Pancreas (tissue), 10 donors: ENCODE measurements around the gene IRAG1. TPM values are rescaled to one million over a fixed set of nuclear protein-coding genes. Genes with fewer than 3 reads are reported as not detected.

ENCODE experiments used
- ATAC-seq, 4 donors: fragments of 200-7000 bp; cut with Tn5 transposase; one replicate each; pipeline versions ENCODE4 v1.8.0 to v1.9.1; 2020; ENCODE audit warnings: mild to moderate bottlenecking in 4 of 4, moderate library complexity in 4 of 4
- DNase-seq, 6 donors: peaks; one replicate each; pipeline ENCODE4 v3.0.0-alpha.2; 2020
- FAIRE-seq: peaks from 2 replicates; lab custom pipeline; 2012; peaks lifted over from hg19 to GRCh38; lab: Jason Lieb, UNC
- H3K27ac ChIP-seq, 4 donors: fragments of 200-600 bp; sonication (generic); 1 replicate in 3 of 4; 2 replicates in 1 of 4; pipeline versions ENCODE4 v1.5.0 to v1.8.0; 2020
- H3K27me3 ChIP-seq, 4 donors: fragments of 200-600 bp; one replicate each; pipeline ENCODE4 v1.8.0; 2021
- H3K36me3 ChIP-seq, 3 donors: fragments of 200-600 bp; sonication (generic) in 1 of 3; one replicate each; pipeline versions ENCODE4 v1.5.0 to v1.8.0; 2020 to 2021
- H3K4me1 ChIP-seq, 3 donors: fragments of 200-600 bp; one replicate each; pipeline ENCODE4 v1.8.0; 2021
- H3K4me3 ChIP-seq, 4 donors: fragments of 200-600 bp; sonication (generic) in 2 of 4; one replicate each; pipeline versions ENCODE4 v1.5.0 to v1.8.0; 2020 to 2021
- H3K9me3 ChIP-seq, 4 donors: fragments of 200-600 bp; one replicate each; pipeline ENCODE4 v1.8.0; 2021
- WGBS, 2 donors: extraction: QIAGEN DNeasy Blood & Tissue Kit; methylation state at CpG; one replicate each; pipeline ENCODE4 v1.1.7; 2013; 5-methylcytosine and 5-hydroxymethylcytosine counted together
- intact Hi-C, 3 donors: fragments of 100-400 bp; cut with DNase I; formaldehyde crosslinking; loops; one replicate each; pipeline versions ENCODE4 v1.11.1 to v1.14.2; 2022
- polyA plus RNA-seq, 2 donors: library from polyadenylated mRNA; stranded (reverse); fragments of 200-250 nt; gene quantifications; one replicate each; pipeline ENCODE4 v1.2.3, GENCODE V29; 2013
- total RNA-seq, 6 donors: library from RNA; stranded (reverse); fragmentation: NEBNext Ultra II Directional in 4 of 6; extraction: Animal tissue kit (Norgen Biotek cat#: 25700) in 4 of 6; gene quantifications; one replicate each; pipeline versions ENCODE4 v1.2.1 to v1.2.4, GENCODE V29; 2021 to 2023
- TF ChIP-seq, protein P1 (sequence below), 4 donors: fragments of 200-600 bp; sonication (generic) in 3 of 4; IDR thresholded peaks; one replicate each; pipeline versions ENCODE4 v1.5.0 to v1.8.0; 2021; ENCODE audit warnings: antibody characterized with exemption in 4 of 4
- donor health status: healthy with polysubstance abuse.
- donor health status: DM: no; HTN: no; CAD: no; lungs with moderate emphysema.
- donor health status: DM: no; HTN: no; CAD: no.
- donor health status: control.
- donor health status: control.
- donor health status: Bipolar disorder and iron deficiency.
- donor health status: DM: yes; HTN: yes; CAD: no.
- donor health status: DM: no; HTN: no; CAD: no.
- donor health status: DM: no; HTN: no; CAD: no.
- donor health status: DM: yes; HTN: yes; CAD: no.

IRAG1 gene
- total and polyA plus RNA-seq, 8 donors, result 0.59 to 5.7 (median 2.0) TPM

DNA sequence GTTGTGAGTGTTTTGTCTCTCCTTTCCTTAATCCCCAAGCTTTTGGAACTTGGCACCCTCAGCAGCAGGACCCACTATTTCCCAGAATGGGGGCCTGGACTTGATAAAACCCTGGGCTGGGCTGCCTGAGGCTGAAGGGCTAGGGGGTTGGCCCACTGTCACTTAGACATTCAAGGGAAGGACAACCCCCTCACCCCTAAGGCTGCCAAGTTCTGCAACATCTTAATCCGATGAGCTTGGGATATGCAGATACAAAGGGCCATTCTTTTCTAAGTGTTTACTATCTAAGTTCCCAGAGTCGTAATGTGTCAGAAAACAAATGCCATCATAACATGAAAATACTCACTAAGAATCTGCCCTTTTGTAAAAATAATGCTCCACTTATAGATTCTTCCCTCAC lies 42.9 kb downstream of the IRAG1 start:
- TF ChIP-seq, protein P1, sequence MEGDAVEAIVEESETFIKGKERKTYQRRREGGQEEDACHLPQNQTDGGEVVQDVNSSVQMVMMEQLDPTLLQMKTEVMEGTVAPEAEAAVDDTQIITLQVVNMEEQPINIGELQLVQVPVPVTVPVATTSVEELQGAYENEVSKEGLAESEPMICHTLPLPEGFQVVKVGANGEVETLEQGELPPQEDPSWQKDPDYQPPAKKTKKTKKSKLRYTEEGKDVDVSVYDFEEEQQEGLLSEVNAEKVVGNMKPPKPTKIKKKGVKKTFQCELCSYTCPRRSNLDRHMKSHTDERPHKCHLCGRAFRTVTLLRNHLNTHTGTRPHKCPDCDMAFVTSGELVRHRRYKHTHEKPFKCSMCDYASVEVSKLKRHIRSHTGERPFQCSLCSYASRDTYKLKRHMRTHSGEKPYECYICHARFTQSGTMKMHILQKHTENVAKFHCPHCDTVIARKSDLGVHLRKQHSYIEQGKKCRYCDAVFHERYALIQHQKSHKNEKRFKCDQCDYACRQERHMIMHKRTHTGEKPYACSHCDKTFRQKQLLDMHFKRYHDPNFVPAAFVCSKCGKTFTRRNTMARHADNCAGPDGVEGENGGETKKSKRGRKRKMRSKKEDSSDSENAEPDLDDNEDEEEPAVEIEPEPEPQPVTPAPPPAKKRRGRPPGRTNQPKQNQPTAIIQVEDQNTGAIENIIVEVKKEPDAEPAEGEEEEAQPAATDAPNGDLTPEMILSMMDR (IDR thresholded peaks at IDR 0.05), result no peak
- no peaks in the 10 kb centered on the region for H3K9me3 ChIP-seq
- no peak overlapping the region for H3K4me3 ChIP-seq
- no peaks in the 10 kb centered on the region for H3K36me3 ChIP-seq
- H3K27me3 ChIP-seq, result no peaks in the 10 kb centered on the region
- no peaks in the 10 kb centered on the region for H3K4me1 ChIP-seq
- ATAC-seq, result no peak
- no peak overlapping the region for H3K27ac ChIP-seq
- 53 to 56% methylated on average over 2 of the region's 2 CpGs for WGBS, 2 donors
- intact Hi-C loops, result loop anchor here in 2 of 3 donors (10.0 kb wide), 1 partner anchor 246 kb away; no protein-coding TSS in a partner anchor
- no peak for FAIRE-seq
- DNase-seq, result no peak

DNA sequence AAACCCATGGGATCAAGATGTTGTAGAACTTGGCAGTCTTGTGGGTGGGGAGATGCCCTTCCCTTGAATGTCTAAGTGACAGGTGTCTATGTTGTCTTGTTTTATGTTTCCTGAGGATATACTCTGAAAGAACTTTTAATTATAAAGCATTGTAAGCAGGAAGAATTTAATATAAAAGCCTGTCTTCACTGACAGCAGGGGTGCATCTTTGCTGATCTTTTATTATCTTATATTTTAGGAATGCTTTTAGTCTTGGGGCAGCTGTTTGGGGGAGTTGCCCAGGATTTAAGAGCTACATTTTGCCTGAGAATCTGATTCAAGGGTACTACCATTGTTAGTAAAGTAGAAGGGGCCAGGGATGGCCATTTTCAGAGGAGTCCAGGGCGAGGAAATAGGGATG lies 43.4 kb downstream of the IRAG1 start:
- TF ChIP-seq, protein P1 (IDR thresholded peaks at IDR 0.05), result no peak
- no peak for ATAC-seq
- Histone ChIP-seq H3K4me3 (no peak overlapping the region), H3K36me3 (no peaks in the 10 kb centered on the region), H3K27ac (no peak overlapping the region), H3K27me3 (no peaks in the 10 kb centered on the region), H3K9me3 (no peaks in the 10 kb centered on the region), H3K4me1 (no peaks in the 10 kb centered on the region)
- WGBS, 2 donors, result 2 to 5% methylated on average over 1 of the region's 1 CpG
- no peak for DNase-seq
- intact Hi-C loops, result loop anchor here in 2 of 3 donors (10.0 kb wide), 1 partner anchor 245 kb away; no protein-coding TSS in a partner anchor
- no peak for FAIRE-seq

DNA sequence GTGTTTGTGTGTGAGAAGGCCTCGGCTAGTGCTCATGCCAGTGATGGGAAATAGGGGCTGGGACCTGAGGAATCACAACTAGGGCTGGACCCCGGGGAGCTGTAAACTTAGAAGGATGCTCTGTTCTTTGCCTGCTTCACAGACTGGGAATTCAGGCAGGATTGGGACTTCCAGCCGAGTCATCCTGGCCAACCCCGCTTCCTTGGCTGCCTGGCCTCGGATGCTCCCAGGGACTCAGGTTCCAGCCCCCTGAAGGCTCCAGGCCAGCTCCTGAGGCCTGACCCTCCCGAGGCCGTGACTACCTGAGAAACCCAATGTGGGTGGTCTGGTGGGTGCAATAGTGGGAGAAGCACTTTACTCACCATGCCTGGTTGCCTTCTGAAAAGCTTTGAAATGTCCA lies 44.7 kb downstream of the IRAG1 start:
- no peaks in the 10 kb centered on the region for H3K9me3 ChIP-seq
- intact Hi-C loops, result no loop called here
- TF ChIP-seq, protein P1 (IDR thresholded peaks at IDR 0.05), result no peak
- DNase-seq (no peak), FAIRE-seq (no peak), ATAC-seq (no peak)
- H3K4me1 ChIP-seq, result no peaks in the 10 kb centered on the region
- no peak overlapping the region for H3K27ac ChIP-seq
- no peaks in the 10 kb centered on the region for H3K27me3 ChIP-seq
- 68 to 79% methylated on average over 7 of the region's 7 CpGs for WGBS, 2 donors
- H3K36me3 ChIP-seq, result no peaks in the 10 kb centered on the region
- H3K4me3 ChIP-seq, result no peak overlapping the region

DNA sequence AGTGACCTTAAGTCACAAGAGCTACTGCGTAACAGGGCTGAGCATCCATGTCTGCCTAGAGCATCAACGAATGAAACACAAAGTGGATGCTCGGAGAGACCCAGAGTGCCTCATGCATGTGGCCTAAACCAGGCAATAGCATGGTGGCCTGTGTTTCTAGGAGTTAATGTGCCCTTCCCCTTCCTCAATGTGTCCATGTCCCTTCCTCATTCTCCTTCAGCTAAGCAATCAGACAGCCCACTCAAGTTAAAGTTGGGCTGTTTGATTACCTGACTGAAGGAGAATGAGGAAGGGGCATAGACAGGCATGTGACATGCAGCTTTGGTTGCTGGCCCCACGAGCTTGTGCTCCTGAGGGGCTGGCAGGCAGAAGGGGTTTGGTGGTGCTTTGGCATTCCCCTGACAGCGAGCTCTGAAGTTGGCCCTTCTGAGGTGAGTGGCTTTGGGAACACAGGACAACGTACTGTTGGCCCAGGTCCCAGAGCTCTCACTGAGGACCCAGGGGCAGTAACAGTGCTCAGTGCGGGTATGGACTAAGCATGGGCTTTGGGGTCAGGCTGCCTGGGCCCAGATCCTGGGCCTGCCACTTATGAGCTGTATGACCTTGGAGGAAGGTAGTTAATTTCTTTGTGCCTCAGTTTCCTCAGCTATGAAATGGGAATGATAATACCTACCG lies 46.7 kb downstream of the IRAG1 start:
- Histone ChIP-seq H3K27ac (no peak overlapping the region), H3K4me3 (no peak overlapping the region), H3K9me3 (no peaks in the 10 kb centered on the region), H3K27me3 (no peaks in the 10 kb centered on the region), H3K4me1 (no peaks in the 10 kb centered on the region), H3K36me3 (no peaks in the 10 kb centered on the region)
- TF ChIP-seq, protein P1 (IDR thresholded peaks at IDR 0.05), result no peak
- DNase-seq (no peak), ATAC-seq (no peak), FAIRE-seq (no peak)
- WGBS, 2 donors, result 73 to 77% methylated on average over 8 of the region's 8 CpGs
- intact Hi-C loops, result no loop called here

DNA sequence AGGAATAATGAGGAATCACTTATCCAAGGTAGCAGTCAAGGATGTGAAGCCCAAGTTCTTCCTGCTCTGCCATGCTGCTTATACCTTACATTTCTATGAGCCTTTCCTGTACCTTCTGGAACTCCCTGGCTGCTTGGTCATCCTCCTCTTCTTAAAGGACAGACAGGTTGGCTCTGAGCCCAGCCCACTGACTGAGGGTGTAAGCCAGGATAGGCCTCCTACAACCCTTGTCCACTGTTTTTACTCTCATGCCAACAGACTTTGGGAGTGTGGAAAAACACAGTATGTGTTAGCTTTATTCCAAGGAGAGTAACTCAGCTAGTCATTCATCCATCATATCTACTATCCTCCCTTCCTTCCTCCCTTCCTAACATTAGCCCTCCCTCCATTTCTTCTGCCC lies 47.5 kb downstream of the IRAG1 start:
- no peaks in the 10 kb centered on the region for H3K4me1 ChIP-seq
- H3K9me3 ChIP-seq, result no peaks in the 10 kb centered on the region
- no peak overlapping the region for H3K27ac ChIP-seq
- no peak for FAIRE-seq
- ATAC-seq, result no peak
- intact Hi-C loops, result no loop called here
- no peaks in the 10 kb centered on the region for H3K27me3 ChIP-seq
- DNase-seq, result no peak
- H3K36me3 ChIP-seq, result no peaks in the 10 kb centered on the region
- H3K4me3 ChIP-seq, result no peak overlapping the region
- TF ChIP-seq, protein P1 (IDR thresholded peaks at IDR 0.05), result no peak
